IMR-90 (cell line): ENCODE measurements around the gene EPN3. TPM values are rescaled to one million over a fixed set of nuclear protein-coding genes. Genes with fewer than 3 reads are reported as not detected.

Source experiments
- ATAC-seq: fragments of 200-7000 bp; cut with Tn5 transposase; 2 replicates; pipeline ENCODE4 v1.9.1; 2020; ENCODE audit warnings: low read depth, mild to moderate bottlenecking, moderate library complexity
- BruUV-seq: library from RNA; stranded (reverse); fragments of 400-500 nt; replicated peaks from 2 replicates; lab custom pipeline; 2021; lab: Mats Ljungman, UMichigan
- CTCF ChIA-PET: fragments of 300-600 bp; formaldehyde crosslinking; extraction: SDS; loops from one replicate; lab custom pipeline; 2021; ENCODE audit warnings: antibody characterized with exemption; lab: Yijun Ruan, JAX
- POLR2A ChIA-PET: fragments of 300-600 bp; sonication (Branson Sonifier 250); formaldehyde crosslinking; loops from one replicate; lab custom pipeline; 2022; ENCODE audit warnings: antibody characterized with exemption; ENCODE audit not compliant: unreplicated experiment; lab: Charles Lee
- DNase-seq: peaks from one replicate; pipeline ENCODE4 v3.0.0; 2013
- H2AFZ ChIP-seq: replicated peaks from 2 replicates; pipeline ENCODE3; 2013; ENCODE audit warnings: low read length, mild to moderate bottlenecking; ENCODE audit not compliant: poor library complexity
- H2AK5ac ChIP-seq: 2 replicates; pipeline ENCODE4 v1.6.1; 2013; ENCODE audit warnings: low read depth, low read length, inconsistent platforms
- H2AK9ac ChIP-seq: replicated peaks from 2 replicates; pipeline ENCODE3; 2013; ENCODE audit warnings: mild to moderate bottlenecking, low read depth, low read length, moderate library complexity; ENCODE audit not compliant: poor library complexity
- H2BK120ac ChIP-seq: 2 replicates; pipeline ENCODE4 v1.6.1; 2013; ENCODE audit warnings: low read depth, low read length, inconsistent platforms
- H2BK15ac ChIP-seq: 3 replicates; pipeline ENCODE4 v1.6.1; 2013; ENCODE audit warnings: low read depth, low read length, inconsistent platforms
- H2BK20ac ChIP-seq: 2 replicates; pipeline ENCODE4 v1.6.1; 2013; ENCODE audit warnings: low read depth, mild to moderate bottlenecking, inconsistent platforms, low read length, moderate library complexity
- H2BK5ac ChIP-seq: 2 replicates; pipeline ENCODE4 v1.6.1; 2013; ENCODE audit warnings: mild to moderate bottlenecking, low read depth, low read length, inconsistent platforms; ENCODE audit not compliant: poor library complexity, severe bottlenecking
- H3K14ac ChIP-seq: replicated peaks from 2 replicates; pipeline ENCODE4 v1.6.1; 2013; ENCODE audit warnings: low read depth, low read length, inconsistent platforms
- H3K18ac ChIP-seq: 2 replicates; pipeline ENCODE4 v1.6.1; 2013; ENCODE audit warnings: low read depth, low read length, control low read depth
- H3K23ac ChIP-seq: 2 replicates; pipeline ENCODE4 v1.6.1; 2013; ENCODE audit warnings: low read depth, low read length, inconsistent platforms
- H3K27ac ChIP-seq: 2 replicates; pipeline ENCODE4 v1.5.1; 2013; ENCODE audit warnings: mild to moderate bottlenecking, control low read depth, low read length; ENCODE audit not compliant: insufficient read depth
- H3K27me3 ChIP-seq: 2 replicates; pipeline ENCODE4 v1.6.1; 2013; ENCODE audit warnings: low read length; ENCODE audit not compliant: control insufficient read depth, insufficient read depth
- H3K36me3 ChIP-seq: 2 replicates; pipeline ENCODE4 v1.6.1; 2013; ENCODE audit warnings: low read length, mixed read lengths; ENCODE audit not compliant: control insufficient read depth, insufficient read depth
- H3K4ac ChIP-seq: 2 replicates; pipeline ENCODE4 v1.6.1; 2013; ENCODE audit warnings: low read depth, low read length, inconsistent platforms
- H3K4me1 ChIP-seq: 2 replicates; pipeline ENCODE4 v1.6.1; 2013; ENCODE audit warnings: low read length, mixed read lengths; ENCODE audit not compliant: control insufficient read depth, insufficient read depth
- H3K4me2 ChIP-seq: 2 replicates; pipeline ENCODE4 v1.6.1; 2013; ENCODE audit warnings: low read depth, mild to moderate bottlenecking, control low read depth, low read length, moderate library complexity
- H3K4me3 ChIP-seq: 2 replicates; pipeline ENCODE4 v1.5.1; 2013; ENCODE audit warnings: low read depth, mild to moderate bottlenecking, control low read depth, low read length, moderate library complexity; ENCODE audit not compliant: insufficient read depth
- H3K56ac ChIP-seq: 2 replicates; pipeline ENCODE4 v1.6.1; 2013; ENCODE audit warnings: low read length, inconsistent platforms; ENCODE audit not compliant: insufficient read depth; ENCODE audit errors: extremely low read depth
- H3K79me1 ChIP-seq, 2 experiments: 2 replicates each; pipeline ENCODE4 v1.6.1; 2013; ENCODE audit warnings: low read length in 2 of 2, inconsistent platforms in 1 of 2, low read depth in 1 of 2
- H3K9ac ChIP-seq: 2 replicates; pipeline ENCODE4 v1.6.1; 2013; ENCODE audit warnings: low read depth, low read length, control low read depth
- H3K9me1 ChIP-seq: 2 replicates; pipeline ENCODE4 v1.6.1; 2013; ENCODE audit warnings: low read length, inconsistent platforms; ENCODE audit not compliant: insufficient read depth
- H3K9me3 ChIP-seq: 2 replicates; pipeline ENCODE4 v1.6.1; 2013; ENCODE audit warnings: low read length; ENCODE audit not compliant: control insufficient read depth, insufficient read depth
- H4K20me1 ChIP-seq: 2 replicates; pipeline ENCODE4 v1.6.1; 2013; ENCODE audit warnings: low read length, inconsistent platforms; ENCODE audit not compliant: insufficient read depth
- H4K5ac ChIP-seq: 2 replicates; pipeline ENCODE4 v1.6.1; 2013; ENCODE audit warnings: mild to moderate bottlenecking, low read depth, low read length, control low read depth
- H4K8ac ChIP-seq, 2 experiments: 2 replicates each; pipeline ENCODE4 v1.6.1; 2013; ENCODE audit warnings: low read depth in 2 of 2, low read length in 2 of 2, control low read depth in 1 of 2, inconsistent platforms in 1 of 2
- H4K91ac ChIP-seq: 2 replicates; pipeline ENCODE4 v1.6.1; 2013; ENCODE audit warnings: low read depth, low read length, inconsistent platforms; ENCODE audit not compliant: insufficient read depth
- FOS ChIP-seq: fragments of 150-350 bp; IDR thresholded peaks from 2 replicates; pipeline ENCODE4 v1.6.1; 2016; ENCODE audit warnings: low read depth, low read length
- RCOR1 ChIP-seq: IDR thresholded peaks from 2 replicates; pipeline ENCODE4 v1.6.1; 2012; ENCODE audit warnings: mild to moderate bottlenecking, low read length, improper control_type of control experiment; ENCODE audit not compliant: insufficient replicate concordance
- WGBS, 2 experiments: methylation state at CpG; one replicate each; pipeline versions ENCODE4 v1.1.5 to v1.1.7; 2013; ENCODE audit warnings: missing lambda C conversion rate in 2 of 2; ENCODE audit not compliant: insufficient read length in 1 of 2; ENCODE audit errors: extremely low coverage in 2 of 2; 5-methylcytosine and 5-hydroxymethylcytosine counted together
- dilution Hi-C: fragments of 300-500 bp; cut with HindIII; formaldehyde crosslinking; loops from one replicate; pipeline ENCODE4 v1.14.3; 2018; ENCODE audit warnings: low sequenced_read_pairs; ENCODE audit not compliant: unreplicated experiment
- in situ Hi-C: fragments of 300-500 bp; cut with MboI; formaldehyde crosslinking; loops from 3 replicates; pipeline ENCODE4 v1.14.3; 2019; ENCODE audit warnings: low sequenced_read_pairs, inconsistent platforms, mixed read lengths
- intact Hi-C: fragments of 100-400 bp; cut with micrococcal nuclease; formaldehyde crosslinking; loops from 2 replicates; pipeline ENCODE4 v1.10.0; 2022
- polyA plus RNA-seq, 3 experiments: library from polyadenylated mRNA; depleted of rRNA; stranded (reverse); fragments of >200 nt; gene quantifications; 2 replicates each; pipeline ENCODE4 v1.2.3, GENCODE V29; 2012; ENCODE audit warnings: low replicate concordance in 1 of 3
- total RNA-seq: library from RNA; depleted of rRNA; stranded (reverse); fragments of >200 nt; gene quantifications from 2 replicates; pipeline ENCODE4 v1.2.3, GENCODE V29; 2012
- TF ChIP-seq, protein P1 (sequence below): fragments of 150-350 bp; IDR thresholded peaks from 2 replicates; pipeline ENCODE4 v1.6.1; 2016; ENCODE audit warnings: low read depth, mild to moderate bottlenecking, low read length, moderate library complexity, borderline replicate concordance
- TF ChIP-seq, protein P2 (sequence below): fragments of 150-350 bp; IDR thresholded peaks from 2 replicates; pipeline ENCODE4 v1.6.1; 2017; ENCODE audit warnings: mild to moderate bottlenecking, antibody characterized with exemption, low read length, low read depth

The EPN3 gene
- total and polyA plus RNA-seq, 2 of the 4 experiments (the other 2 are of a cell fraction): 0.09 TPM; not detected in 1

DNA sequence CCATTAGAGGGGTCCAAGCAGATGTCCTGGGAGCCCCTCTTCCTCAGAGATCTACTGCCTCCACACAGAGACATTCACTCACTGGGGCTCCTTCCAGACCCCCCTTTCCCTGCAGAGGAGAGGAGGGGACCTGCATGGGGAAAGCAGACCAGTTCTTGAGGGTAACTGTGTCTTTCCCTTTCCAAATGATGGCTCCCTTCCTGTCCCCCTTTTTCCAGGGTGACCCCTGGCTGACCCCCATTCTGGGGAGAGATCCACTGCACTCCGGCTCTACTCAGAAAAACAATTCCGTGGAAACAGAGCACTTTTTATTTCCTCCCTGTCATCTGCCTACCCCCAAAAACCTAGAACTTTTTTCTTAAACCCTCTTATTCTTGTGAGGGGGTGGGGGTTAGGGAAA, 34.4 kb downstream of the EPN3 start:
- H3K36me3 ChIP-seq: no peaks in the 10 kb centered on the region
- H3K9ac ChIP-seq: no peak overlapping the region
- no peak for DNase-seq
- no peak overlapping the region for H2AK9ac ChIP-seq
- H2BK5ac ChIP-seq: no peak overlapping the region
- no peaks in the 10 kb centered on the region for H3K9me1 ChIP-seq
- no peak overlapping the region for H3K23ac ChIP-seq
- no peak overlapping the region for H3K14ac ChIP-seq
- H3K4me1 ChIP-seq: peaks cover 5% of the 10 kb centered on the region; the same call in 1 of the 2 replicates
- H4K91ac ChIP-seq: no peak overlapping the region
- TF ChIP-seq, protein P1, sequence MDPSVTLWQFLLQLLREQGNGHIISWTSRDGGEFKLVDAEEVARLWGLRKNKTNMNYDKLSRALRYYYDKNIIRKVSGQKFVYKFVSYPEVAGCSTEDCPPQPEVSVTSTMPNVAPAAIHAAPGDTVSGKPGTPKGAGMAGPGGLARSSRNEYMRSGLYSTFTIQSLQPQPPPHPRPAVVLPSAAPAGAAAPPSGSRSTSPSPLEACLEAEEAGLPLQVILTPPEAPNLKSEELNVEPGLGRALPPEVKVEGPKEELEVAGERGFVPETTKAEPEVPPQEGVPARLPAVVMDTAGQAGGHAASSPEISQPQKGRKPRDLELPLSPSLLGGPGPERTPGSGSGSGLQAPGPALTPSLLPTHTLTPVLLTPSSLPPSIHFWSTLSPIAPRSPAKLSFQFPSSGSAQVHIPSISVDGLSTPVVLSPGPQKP: no peak
- no peak for TF ChIP-seq FOS
- TF ChIP-seq RCOR1: no peak
- TF ChIP-seq, protein P2, sequence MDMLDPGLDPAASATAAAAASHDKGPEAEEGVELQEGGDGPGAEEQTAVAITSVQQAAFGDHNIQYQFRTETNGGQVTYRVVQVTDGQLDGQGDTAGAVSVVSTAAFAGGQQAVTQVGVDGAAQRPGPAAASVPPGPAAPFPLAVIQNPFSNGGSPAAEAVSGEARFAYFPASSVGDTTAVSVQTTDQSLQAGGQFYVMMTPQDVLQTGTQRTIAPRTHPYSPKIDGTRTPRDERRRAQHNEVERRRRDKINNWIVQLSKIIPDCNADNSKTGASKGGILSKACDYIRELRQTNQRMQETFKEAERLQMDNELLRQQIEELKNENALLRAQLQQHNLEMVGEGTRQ: no peak
- no peak overlapping the region for H3K18ac ChIP-seq
- no peak overlapping the region for H2BK20ac ChIP-seq
- no peak overlapping the region for H2BK15ac ChIP-seq
- H2BK120ac ChIP-seq: no peak overlapping the region
- no peaks in the 10 kb centered on the region for H3K79me1 ChIP-seq
- no TSS peak for BruUV-seq
- H3K4me2 ChIP-seq: no peak overlapping the region
- ChIA-PET POLR2A (no interaction called here), CTCF (no interaction called here)
- no peak overlapping the region for H2AFZ ChIP-seq
- ATAC-seq: no peak
- in situ Hi-C loops: loop anchor here (5.0 kb wide), 1 partner anchor 45 kb away; no protein-coding TSS in a partner anchor
- intact Hi-C loops: no loop called here
- no peaks in the 10 kb centered on the region for H3K9me3 ChIP-seq
- H4K5ac ChIP-seq: no peak overlapping the region
- peaks cover 81% of the 10 kb centered on the region for H3K27me3 ChIP-seq
- no peak overlapping the region for H3K4me3 ChIP-seq
- no peak overlapping the region for H4K8ac ChIP-seq
- dilution Hi-C loops: no loop called here
- no CpG with 5 or more reads among the region's 2 CpGs for WGBS, 2 experiments
- H3K56ac ChIP-seq: no peak overlapping the region
- H4K20me1 ChIP-seq: peaks cover 3% of the 10 kb centered on the region; the same call in 1 of the 2 replicates
- H2AK5ac ChIP-seq: no peak overlapping the region
- no peak overlapping the region for H3K27ac ChIP-seq
- H3K4ac ChIP-seq: no peak overlapping the region
